ENCODE measurements around the gene PIK3R4. TPM values are rescaled to one million over a fixed set of nuclear protein-coding genes. Genes with fewer than 3 reads are reported as not detected.

The PIK3R4 gene
- total RNA-seq, 1 donor from 2014 or later, result 19.1 TPM

- no peak for ATAC-seq
Measured at GRCh38 chr3:130635978-130636377, 110.7 kb downstream of the PIK3R4 start.

GRCh38 chr3:130635285-130635684 is 111.3 kb downstream of the PIK3R4 start:
- no peak for ATAC-seq

Other genes starting within 250 kb of the PIK3R4 start
- 0.08 TPM for gene COL6A6, start 229.7 kb downstream of the PIK3R4 start, total RNA-seq
- gene ATP2C1, start 147.3 kb upstream of the PIK3R4 start, total RNA-seq, result 33.9 TPM

All from esophagus mucosa (tissue), 1 donor.